GM18498 (cell line): ENCODE data around the gene RERE.

Experiments
- ATAC-seq: cut with Tn5 transposase; IDR thresholded peaks from one replicate; pipeline ENCODE4 v1.9.1; 2021; ENCODE audit warnings: mild to moderate bottlenecking, moderate library complexity; ENCODE audit not compliant: unreplicated experiment

Gene RERE

DNA sequence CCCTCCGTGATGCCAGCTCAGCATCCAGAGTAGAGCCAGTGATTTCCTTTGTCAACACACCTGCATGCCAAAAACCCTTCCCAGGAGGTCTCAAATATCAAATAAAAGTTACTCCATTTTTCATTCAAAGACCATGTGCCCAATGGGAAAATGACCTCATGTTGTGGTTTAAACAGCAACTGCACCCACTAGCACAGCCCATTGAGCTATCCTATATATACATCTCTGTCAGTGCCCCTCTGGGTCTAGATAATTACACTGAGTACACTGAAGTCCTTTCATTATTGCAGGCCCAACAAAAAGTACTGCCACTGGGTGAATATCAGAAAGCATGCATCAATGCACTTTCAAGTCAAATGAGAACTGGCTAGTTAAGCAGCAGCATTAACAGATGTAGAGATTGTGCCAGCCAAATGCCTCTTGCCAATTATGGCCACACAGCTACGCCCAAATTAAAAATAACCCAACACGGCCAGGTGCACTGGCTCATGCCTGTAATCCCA lies 381.8 kb downstream of the RERE start:
- no peak for ATAC-seq

DNA sequence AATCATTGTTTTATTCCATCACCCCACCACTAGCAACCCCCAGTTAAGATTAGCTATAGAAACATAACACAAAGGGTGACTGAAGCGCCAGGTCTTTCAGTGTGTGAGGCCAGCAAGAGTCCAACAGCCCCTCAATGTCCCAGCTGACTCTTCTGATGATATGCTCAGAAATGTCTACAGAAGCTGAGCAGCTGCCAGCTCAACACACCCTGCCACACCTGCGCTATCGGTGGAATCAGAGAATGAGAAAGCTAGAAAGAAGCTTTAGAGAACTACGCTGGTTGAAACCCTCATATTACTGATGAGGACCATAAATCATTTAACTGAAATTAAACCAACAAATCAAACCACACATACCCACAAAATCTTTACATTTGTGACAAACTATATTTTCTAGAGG lies 383.3 kb downstream of the RERE start:
- no peak for ATAC-seq

DNA sequence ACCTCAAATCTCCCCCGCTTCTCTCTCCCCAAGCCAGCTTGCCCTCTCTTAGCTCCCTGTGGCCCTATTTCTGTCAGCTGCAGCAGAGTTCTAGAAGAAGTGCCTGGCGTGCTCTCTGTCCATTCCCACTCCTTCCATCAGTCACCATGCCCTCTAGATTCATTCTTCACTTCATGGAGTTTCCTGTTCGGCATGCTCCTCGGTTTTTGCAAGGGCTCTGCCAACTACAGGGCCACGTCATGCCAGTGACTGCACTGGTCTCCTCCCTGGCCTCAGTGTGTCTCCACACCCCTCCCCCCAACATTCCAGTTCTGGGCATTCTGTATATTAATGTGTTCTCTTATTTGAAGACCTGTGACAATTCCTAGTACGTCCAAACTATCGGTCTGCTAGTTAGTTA lies 385.7 kb downstream of the RERE start:
- no peak for ATAC-seq

DNA sequence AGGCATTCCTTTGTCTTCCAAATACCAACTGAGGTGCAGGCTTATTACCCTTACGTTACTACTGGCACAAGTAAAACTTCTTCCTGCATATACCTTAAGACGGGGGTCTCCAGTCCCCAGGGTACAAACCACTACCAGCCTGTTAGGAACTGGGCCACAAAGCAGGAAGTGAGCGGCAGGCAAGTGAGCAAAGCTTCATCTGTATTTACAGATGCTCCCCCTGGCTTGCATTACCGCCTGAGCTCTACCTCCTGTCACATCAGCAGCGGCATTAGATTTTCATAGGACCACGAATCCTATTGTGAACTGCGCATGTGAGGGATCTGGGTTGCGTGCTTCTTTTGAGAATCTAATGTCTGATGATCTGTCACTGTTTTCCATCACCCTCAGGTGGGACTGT lies 386.4 kb downstream of the RERE start:
- ATAC-seq, result no peak

DNA sequence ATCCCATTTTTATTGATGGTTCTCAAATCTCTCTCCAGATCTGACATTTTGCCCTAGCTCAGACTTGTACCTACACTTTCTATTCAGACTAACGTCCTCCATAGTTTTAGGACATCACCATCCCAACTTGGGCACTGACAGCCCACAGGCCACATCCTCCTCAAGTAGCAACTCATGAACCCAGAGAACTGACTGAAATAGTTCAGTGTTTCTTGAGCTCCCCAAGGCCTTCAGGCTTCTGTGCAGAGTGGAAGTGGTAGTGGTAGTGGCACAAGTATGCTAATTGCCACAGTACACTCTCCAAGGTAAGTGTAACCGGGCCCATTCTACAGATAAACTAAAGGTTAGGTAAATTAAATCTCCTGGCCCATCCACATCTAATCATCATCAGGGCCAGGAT lies 387.0 kb downstream of the RERE start:
- no peak for ATAC-seq

DNA sequence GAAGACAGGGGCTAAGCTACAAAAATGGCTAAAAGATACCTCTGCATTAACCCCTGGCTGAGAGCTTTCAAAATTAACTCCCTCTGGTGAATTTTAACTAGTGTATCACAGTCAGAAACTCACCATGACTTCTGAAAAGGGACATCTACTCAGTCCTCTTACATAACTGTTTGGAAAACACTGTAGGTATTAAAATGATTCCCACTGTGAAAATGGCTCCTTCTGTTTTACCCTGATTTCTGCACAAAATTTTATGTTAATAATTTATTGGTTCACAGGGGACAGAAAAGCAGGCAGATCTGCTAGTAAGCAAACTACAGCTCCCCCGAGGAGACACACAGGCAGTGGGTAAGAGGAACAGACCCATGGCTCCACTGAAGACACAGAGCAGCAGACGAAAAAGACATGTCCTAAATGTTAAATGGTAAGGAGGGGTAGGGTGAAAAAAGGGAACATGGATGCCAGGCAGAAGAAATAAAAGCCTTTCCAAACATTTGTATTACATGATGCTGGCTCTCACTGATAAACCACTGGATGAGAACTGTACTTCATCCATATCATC lies 387.8 kb downstream of the RERE start:
- ATAC-seq, result no peak

DNA sequence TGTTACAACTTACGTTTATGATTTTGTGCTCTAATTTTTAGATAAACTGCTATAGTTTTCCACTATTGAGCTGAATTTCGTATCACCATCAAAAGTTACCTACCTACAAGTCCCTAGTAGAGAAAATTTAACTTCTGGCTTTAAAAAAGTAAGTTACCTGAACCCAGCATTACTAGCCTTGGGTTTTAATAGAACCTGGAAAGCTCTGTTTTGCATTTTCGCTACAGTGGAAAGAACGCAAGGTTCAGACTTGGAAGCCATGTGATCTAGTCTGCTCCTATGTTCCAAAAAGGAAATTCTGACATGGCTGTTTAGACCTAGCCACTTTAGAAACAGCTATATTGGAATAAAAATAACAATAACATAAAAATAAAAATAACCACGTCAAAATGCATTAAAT lies 389.0 kb downstream of the RERE start:
- no peak for ATAC-seq

DNA sequence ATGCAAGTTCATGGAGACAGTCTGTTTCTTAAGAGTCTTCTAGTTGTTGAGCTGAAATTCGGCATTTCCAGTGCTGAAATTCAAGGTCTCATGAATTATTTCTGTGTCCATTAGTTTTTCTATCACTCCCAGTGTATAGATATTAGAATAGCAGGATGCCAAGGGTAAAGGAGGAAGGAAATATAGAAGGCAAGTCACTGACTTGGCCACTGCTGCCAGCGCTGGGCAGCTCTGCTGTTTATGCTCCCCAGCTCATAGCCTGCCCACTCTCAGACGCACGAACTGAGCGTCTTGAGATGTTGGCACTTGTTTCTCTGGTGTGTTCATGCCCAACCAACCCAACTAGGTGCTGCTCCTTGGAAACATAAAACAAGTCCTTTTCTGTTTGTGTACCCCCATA lies 389.5 kb downstream of the RERE start:
- ATAC-seq, result no peak

DNA sequence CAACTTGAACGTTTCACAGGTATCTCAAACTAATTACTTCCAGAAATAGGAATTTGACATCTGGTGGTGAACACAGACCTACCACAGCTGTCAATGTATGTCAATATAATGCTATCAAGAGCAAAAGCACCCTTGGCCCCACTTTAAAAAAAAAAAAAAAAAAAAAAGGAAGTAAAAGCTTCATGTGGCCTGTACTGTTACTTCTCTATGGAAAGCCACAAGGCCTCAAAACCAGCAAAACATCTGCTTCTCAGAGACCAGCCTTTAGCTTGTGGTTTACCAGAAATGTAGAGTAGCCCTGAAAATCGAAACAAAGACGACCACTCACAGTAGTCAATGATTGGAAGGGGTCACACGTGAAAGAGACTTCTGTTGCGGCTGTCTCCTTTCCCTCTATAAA lies 389.9 kb downstream of the RERE start:
- ATAC-seq, result peak; percentile 55

DNA sequence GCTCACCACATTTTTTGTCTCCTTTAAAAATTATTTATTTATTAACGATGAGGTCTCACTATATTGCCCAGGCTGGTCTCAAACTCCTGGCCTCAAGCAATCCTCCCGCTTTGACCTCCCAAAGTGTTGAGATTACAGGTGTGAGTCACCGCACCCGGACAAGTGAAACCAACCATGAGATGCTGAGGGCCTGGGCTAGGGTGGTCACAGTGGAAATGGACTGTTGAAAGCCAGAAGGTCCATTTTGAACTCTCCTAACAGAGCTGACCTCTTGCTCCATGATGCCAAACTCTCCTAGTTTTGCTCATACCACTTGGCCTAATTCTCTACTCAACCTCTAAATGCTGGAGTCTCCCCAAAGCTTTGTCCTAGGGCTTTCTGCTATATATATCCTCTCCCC lies 390.4 kb downstream of the RERE start:
- no peak for ATAC-seq

DNA sequence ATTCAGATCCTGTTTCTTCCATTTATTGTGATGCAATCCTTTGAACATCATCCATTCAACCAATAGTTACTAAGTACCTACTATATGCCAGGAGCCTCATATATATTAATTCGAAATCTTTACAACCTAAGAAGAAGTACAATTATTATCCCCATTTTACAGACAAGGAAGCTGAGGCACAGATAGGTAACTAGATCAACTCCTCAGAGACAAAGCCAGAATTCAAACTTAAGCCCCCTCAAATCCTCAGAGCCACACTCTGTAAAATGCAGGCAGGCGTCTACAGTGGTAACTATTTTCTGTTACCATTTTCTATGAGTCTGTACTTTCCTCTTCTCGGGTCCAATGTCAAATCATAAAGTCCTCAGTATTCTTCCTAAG lies 391.7 kb downstream of the RERE start:
- ATAC-seq, result no peak

DNA sequence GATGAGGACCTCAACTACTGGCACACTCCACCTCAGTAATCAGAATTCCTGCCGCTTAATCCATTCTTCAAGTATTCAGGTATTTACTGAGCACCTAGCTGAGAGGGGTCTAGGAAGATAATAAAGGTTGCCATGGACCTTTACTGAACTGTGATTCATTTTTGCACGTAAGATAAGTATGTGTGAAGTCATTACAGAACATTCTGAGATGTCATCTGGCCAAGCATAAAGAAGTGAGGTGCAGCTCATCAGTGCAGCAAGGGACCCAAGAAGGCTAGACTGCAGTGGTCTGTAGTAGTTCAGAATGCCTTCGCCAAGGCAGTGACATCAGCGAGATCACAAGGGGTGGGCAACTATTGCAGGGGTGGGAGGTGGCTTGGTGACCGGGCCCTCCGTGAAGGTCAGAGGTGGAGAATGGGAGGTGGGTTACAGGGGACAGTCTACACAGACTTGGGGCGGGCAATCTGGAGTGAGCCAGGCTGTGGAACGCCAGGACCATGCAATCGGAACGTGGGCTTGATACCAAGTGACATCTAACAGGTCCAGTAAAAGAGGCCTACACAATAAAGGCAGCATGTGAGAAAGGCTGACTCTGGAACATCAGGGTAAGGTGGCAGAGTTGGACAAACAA lies 392.2 kb downstream of the RERE start:
- no peak for ATAC-seq

DNA sequence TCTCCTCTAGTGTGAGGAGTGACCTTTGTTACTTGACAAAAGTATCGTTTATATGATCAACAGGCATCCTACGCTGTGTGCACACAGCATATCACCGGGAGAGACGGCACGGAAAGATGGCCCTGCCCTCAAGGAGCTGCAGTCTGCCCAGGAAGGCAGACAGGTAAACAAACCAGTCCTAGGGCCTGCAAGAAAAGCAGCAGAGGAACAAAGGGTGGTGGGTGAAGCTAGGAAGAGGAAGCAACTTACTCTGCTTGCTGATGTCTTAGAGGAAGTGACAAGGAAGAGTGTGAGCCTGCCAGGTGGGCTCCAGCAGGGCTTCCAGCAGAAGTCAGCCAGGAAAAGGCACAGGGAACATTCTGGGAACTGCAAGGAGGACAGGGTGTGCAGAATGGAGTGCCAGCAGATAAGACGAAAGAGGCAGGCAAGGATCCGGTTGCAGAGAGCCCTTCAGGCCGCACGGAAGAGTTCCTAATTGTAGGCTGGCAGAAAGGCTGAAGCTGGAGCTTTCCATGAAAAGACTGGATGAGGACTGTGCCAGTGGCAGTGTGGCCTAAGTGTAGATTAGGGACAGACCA lies 392.8 kb downstream of the RERE start:
- peak; percentile 29 for ATAC-seq

DNA sequence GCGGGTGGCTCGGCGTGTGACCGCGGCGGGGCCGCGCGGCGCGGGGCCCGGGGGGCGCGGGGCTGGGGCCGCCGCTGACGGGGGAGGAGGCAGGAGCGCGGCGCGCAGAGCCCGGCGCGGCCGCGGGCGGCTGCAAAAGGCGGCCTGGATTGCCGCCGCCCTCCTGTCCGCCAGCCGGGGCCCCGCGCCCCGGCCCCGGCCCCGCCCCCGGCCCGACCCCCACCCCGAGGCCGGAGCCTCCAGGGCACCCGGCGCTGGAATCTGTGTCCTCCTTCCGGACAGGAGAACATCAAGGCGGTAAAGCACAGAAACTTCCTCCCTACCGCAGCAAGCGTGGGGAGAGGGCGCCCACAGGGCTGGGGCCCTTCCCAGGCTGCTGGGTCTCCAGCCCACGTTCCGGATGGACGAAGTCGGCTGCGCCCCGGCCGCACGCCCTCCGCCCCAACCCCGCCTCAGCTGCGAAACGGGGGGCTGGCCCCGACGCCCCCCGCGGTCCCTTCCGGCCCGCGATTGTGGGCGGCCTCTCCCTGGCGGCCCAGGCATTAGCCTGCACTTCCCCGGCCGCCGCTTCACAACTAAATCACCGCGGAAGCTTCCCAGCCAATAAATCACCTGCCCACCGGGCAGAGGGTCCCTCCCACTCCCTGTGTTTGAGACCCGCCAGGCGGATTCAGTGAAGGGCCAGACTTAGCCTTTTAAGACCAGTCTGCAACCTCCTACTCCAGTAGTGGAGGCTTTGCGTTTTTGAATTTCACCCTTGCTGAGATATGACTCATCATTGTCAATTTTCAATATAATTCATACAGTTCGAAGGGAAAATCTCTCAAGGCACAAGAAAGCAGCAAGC lies 393.5 kb downstream of the RERE start:
- ATAC-seq, result peak; percentile 28

DNA sequence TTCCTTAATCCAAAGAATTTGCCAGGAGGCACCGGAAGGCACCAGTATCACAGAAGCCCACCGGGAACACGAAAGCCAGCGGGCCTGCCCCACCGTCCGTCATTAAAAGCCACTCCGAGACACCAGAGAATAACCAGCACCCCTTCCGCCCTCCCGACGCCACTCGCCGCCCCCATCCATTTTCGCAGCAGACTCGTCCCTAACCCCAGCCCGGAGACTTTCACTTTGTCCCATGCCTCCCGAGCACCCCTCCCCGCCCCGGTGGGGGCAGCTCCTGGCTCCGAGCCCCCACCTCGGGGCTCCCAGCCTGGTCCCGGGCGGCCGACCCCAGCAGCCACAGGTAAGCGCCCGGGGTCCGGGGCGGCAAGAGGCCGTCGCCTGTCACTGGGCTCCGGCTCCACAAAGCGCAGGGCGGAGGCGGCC lies 394.2 kb downstream of the RERE start:
- ATAC-seq, result peak; percentile 18

DNA sequence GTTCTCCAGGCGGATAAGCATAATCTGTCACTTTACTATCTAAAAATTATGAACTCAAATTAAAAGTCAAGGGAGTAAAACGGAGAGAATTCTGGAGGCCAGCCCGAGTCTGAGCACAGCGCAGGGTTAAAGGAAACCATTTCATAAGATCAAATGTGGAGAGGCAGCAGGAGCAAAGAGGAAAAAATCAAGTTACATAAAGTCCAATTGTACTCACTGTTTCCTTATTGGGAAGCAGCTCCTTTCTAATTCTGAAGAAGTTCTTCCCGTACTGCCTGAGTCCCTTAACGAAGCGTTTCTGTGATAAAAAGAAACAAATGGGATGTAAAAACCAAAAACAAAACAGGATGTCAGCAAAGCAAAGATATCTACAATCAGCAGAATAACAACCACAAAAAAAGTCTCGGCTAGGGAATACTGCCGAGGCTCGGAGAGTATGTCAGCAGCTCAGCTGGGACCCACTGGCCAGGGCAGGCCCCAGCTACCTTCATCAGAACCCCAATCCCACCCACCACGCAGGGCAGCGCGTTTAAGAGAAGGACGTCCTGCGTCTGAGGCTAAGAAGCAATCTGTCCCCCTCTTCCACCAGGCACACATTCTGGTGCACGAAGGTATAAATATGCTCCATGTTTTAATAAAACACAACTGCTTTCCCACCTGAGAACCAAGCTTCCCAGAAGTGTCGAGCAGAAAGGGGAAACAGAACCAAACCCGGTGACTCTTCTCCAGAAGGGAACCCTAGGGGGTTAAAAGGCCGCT lies 394.8 kb downstream of the RERE start:
- no peak for ATAC-seq

DNA sequence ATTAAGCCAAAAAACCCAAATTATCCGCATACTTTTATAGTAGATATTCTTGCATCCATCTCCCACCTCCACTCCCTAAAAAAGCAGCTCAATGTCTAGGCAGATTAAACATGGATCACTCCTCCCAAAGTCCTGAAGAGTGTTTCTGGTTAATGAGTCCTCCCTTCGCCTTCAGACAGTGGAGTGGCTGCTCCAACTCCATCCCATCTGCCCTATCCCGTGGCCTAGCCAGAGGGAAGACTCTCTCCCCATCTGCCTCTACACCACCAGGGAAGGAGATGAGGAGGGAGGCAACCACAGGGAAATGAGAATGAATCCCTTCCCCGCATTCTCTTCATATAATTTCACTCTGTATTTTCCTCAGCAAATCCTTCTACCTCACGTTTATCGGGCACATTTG lies 395.7 kb downstream of the RERE start:
- no peak for ATAC-seq

DNA sequence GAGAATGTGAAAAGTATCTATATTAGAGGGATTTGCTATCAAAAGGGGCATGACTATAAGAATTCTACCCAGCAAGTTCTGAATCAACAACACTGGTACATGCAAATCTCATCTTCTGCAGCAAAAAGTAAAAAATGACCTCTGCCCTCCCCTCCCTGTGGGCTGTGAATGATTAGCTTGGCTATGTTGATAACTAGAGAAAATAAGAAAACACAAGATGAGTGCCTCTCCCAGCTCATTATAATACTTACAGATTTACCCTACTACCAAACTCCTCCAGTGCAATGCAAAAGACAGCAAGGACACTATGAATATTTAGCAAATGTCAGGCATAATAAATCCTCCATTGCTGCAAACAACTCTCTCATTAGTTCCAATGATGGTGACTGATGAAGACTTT lies 397.1 kb downstream of the RERE start:
- ATAC-seq, result no peak

DNA sequence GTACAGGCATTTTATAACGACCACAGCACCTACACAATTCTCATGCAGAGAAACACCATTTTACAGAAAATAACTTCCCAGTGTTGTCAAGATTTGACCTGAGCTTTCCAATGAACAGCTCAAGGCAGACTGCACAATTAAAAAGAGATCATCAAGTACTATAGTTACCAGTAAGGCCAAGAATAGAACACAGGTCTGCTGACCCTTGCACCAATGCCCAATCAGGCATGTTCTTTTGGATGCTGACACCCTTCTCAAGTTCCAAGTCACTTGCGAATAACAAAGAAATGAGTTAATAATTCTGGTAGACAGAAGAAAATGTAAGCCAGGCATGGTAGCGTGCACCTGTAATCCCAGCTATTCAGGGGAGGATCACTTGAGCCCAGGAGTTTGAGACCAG lies 397.6 kb downstream of the RERE start:
- ATAC-seq, result no peak

DNA sequence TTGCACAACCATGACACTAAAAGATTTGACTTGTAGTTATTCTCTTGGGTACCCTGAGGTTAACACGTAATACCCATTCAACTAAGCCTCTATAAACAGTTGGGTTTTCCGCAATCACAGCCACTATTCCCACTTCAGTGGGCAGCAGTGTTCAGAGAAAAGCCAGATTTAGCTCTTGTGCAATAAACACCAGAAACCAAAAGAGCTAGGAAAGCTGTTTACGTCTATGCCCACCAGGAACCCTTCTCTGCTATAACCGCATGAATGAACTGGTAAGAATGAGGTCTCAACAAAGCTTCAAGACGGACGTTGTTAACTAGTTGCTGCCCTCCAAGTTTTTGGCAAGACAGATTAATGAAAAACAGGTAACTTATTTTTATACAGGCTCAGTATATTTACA lies 398.3 kb downstream of the RERE start:
- ATAC-seq, result no peak

DNA sequence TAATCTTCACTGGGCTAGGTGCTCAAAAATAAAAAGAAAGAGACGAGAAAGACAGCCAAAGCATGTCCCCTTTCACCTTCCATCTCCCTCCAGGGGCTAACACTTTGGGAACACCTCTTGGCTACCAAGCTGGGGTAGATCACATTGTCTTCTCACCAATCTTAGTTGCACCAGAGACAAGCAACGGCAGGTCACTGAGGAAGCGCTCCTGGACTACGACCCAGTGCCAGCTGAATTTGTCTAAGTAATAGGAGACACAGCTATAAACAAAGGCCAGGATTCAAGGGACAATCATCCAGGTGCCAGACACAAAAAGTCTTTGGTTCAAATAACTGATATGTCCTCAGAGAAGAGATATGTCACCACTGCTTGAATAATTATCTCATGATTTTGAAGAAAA lies 399.1 kb downstream of the RERE start:
- no peak for ATAC-seq
